GM23338 (cell line): Measurements from ENCODE around the gene AHCYL1. TPM values are rescaled to one million over a fixed set of nuclear protein-coding genes. Genes with fewer than 3 reads are reported as not detected.

ENCODE experiments used
- NANOG ChIP-seq: IDR thresholded peaks from 2 replicates; pipeline ENCODE4 v1.6.1; 2016; ENCODE audit warnings: antibody characterized with exemption, borderline replicate concordance
- POLR2AphosphoS5 ChIP-seq: IDR thresholded peaks from 2 replicates; pipeline ENCODE4 v1.6.1; 2016; ENCODE audit warnings: antibody characterized with exemption, low read depth
- ZNF331 ChIP-seq: fragments of 250-450 bp; sonication (Bioruptor Pico); IDR thresholded peaks from 2 replicates; pipeline ENCODE4 v1.5.0; 2020; ENCODE audit warnings: low read depth, mild to moderate bottlenecking, moderate library complexity
- polyA plus RNA-seq: library from polyadenylated mRNA; unstranded; fragments of >200 nt; fragmentation: Nextera tagmentation; extraction: Ambion mirVana; gene quantifications from 2 replicates; pipeline ENCODE4 v1.2.1, GENCODE V29; 2016
- total RNA-seq: library from RNA; depleted of rRNA; stranded (reverse); fragments of >200 nt; shearing (Covaris generic); gene quantifications from 2 replicates; pipeline ENCODE4 v1.2.3, GENCODE V29; 2014
- TF ChIP-seq, protein P1 (sequence below): fragments of 250-450 bp; sonication (Bioruptor Pico); IDR thresholded peaks from 2 replicates; pipeline ENCODE4 v1.5.0; 2020; ENCODE audit warnings: mild to moderate bottlenecking, moderate library complexity
- TF ChIP-seq, protein P2 (sequence below): IDR thresholded peaks from one replicate; pipeline ENCODE4 v1.6.1; 2018; ENCODE audit warnings: antibody characterized with exemption; ENCODE audit not compliant: unreplicated experiment
- TF ChIP-seq, protein P3 (sequence below), 2 experiments: fragments of 200-600 bp in 1 of 2; sonication (generic) in 1 of 2; conservative IDR thresholded peaks; 2 replicates each; pipeline versions ENCODE4 v1.5.1 to v1.6.1; 2016 to 2017; ENCODE audit warnings: antibody characterized with exemption in 2 of 2, low read depth in 2 of 2, mild to moderate bottlenecking in 2 of 2, moderate library complexity in 1 of 2

The AHCYL1 gene
- total and polyA plus RNA-seq, 2 experiments from 2014 or later, result 63.3 to 70.0 TPM

DNA sequence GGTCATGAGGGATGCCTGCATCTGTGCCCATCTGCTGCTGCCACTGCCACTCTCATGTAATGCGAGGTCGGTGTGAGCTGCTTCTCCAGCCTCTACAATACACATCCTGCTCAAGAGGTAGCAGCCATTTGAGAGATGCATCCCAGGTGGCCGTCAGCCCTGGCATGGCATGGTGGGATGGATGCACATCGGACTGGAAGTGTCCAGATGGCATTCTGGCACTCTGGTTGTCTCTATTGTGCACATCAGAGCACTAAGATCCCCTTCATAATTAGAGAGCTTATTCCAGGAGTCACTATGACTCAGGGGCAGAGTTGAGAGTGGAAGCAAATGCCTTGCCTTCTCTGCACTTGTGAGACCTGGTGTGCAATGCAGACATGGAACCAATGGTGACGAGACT lies 53.7 kb downstream of the AHCYL1 start (continued):
- TF ChIP-seq, protein P1, sequence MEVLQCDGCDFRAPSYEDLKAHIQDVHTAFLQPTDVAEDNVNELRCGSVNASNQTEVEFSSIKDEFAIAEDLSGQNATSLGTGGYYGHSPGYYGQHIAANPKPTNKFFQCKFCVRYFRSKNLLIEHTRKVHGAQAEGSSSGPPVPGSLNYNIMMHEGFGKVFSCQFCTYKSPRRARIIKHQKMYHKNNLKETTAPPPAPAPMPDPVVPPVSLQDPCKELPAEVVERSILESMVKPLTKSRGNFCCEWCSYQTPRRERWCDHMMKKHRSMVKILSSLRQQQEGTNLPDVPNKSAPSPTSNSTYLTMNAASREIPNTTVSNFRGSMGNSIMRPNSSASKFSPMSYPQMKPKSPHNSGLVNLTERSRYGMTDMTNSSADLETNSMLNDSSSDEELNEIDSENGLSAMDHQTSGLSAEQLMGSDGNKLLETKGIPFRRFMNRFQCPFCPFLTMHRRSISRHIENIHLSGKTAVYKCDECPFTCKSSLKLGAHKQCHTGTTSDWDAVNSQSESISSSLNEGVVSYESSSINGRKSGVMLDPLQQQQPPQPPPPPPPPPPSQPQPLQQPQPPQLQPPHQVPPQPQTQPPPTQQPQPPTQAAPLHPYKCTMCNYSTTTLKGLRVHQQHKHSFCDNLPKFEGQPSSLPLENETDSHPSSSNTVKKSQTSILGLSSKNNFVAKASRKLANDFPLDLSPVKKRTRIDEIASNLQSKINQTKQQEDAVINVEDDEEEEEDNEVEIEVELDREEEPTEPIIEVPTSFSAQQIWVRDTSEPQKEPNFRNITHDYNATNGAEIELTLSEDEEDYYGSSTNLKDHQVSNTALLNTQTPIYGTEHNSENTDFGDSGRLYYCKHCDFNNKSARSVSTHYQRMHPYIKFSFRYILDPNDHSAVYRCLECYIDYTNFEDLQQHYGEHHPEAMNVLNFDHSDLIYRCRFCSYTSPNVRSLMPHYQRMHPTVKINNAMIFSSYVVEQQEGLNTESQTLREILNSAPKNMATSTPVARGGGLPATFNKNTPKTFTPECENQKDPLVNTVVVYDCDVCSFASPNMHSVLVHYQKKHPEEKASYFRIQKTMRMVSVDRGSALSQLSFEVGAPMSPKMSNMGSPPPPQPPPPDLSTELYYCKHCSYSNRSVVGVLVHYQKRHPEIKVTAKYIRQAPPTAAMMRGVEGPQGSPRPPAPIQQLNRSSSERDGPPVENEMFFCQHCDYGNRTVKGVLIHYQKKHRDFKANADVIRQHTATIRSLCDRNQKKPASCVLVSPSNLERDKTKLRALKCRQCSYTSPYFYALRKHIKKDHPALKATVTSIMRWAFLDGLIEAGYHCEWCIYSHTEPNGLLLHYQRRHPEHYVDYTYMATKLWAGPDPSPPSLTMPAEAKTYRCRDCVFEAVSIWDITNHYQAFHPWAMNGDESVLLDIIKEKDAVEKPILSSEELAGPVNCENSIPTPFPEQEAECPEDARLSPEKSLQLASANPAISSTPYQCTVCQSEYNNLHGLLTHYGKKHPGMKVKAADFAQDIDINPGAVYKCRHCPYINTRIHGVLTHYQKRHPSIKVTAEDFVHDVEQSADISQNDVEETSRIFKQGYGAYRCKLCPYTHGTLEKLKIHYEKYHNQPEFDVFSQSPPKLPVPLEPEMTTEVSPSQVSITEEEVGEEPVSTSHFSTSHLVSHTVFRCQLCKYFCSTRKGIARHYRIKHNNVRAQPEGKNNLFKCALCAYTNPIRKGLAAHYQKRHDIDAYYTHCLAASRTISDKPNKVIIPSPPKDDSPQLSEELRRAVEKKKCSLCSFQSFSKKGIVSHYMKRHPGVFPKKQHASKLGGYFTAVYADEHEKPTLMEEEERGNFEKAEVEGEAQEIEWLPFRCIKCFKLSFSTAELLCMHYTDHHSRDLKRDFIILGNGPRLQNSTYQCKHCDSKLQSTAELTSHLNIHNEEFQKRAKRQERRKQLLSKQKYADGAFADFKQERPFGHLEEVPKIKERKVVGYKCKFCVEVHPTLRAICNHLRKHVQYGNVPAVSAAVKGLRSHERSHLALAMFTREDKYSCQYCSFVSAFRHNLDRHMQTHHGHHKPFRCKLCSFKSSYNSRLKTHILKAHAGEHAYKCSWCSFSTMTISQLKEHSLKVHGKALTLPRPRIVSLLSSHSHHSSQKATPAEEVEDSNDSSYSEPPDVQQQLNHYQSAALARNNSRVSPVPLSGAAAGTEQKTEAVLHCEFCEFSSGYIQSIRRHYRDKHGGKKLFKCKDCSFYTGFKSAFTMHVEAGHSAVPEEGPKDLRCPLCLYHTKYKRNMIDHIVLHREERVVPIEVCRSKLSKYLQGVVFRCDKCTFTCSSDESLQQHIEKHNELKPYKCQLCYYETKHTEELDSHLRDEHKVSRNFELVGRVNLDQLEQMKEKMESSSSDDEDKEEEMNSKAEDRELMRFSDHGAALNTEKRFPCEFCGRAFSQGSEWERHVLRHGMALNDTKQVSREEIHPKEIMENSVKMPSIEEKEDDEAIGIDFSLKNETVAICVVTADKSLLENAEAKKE (CRISPR knock-in tag), result no peak
- no peak for TF ChIP-seq NANOG
- TF ChIP-seq, protein P2, sequence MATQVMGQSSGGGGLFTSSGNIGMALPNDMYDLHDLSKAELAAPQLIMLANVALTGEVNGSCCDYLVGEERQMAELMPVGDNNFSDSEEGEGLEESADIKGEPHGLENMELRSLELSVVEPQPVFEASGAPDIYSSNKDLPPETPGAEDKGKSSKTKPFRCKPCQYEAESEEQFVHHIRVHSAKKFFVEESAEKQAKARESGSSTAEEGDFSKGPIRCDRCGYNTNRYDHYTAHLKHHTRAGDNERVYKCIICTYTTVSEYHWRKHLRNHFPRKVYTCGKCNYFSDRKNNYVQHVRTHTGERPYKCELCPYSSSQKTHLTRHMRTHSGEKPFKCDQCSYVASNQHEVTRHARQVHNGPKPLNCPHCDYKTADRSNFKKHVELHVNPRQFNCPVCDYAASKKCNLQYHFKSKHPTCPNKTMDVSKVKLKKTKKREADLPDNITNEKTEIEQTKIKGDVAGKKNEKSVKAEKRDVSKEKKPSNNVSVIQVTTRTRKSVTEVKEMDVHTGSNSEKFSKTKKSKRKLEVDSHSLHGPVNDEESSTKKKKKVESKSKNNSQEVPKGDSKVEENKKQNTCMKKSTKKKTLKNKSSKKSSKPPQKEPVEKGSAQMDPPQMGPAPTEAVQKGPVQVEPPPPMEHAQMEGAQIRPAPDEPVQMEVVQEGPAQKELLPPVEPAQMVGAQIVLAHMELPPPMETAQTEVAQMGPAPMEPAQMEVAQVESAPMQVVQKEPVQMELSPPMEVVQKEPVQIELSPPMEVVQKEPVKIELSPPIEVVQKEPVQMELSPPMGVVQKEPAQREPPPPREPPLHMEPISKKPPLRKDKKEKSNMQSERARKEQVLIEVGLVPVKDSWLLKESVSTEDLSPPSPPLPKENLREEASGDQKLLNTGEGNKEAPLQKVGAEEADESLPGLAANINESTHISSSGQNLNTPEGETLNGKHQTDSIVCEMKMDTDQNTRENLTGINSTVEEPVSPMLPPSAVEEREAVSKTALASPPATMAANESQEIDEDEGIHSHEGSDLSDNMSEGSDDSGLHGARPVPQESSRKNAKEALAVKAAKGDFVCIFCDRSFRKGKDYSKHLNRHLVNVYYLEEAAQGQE, result no peak
- TF ChIP-seq ZNF331 (CRISPR knock-in tag), result no peak
- TF ChIP-seq POLR2AphosphoS5, result no peak
- TF ChIP-seq, protein P3, sequence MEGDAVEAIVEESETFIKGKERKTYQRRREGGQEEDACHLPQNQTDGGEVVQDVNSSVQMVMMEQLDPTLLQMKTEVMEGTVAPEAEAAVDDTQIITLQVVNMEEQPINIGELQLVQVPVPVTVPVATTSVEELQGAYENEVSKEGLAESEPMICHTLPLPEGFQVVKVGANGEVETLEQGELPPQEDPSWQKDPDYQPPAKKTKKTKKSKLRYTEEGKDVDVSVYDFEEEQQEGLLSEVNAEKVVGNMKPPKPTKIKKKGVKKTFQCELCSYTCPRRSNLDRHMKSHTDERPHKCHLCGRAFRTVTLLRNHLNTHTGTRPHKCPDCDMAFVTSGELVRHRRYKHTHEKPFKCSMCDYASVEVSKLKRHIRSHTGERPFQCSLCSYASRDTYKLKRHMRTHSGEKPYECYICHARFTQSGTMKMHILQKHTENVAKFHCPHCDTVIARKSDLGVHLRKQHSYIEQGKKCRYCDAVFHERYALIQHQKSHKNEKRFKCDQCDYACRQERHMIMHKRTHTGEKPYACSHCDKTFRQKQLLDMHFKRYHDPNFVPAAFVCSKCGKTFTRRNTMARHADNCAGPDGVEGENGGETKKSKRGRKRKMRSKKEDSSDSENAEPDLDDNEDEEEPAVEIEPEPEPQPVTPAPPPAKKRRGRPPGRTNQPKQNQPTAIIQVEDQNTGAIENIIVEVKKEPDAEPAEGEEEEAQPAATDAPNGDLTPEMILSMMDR (conservative IDR thresholded peaks at IDR 0.05; ENCODE audit: low read depth in 2 of 2), result no peak
